SU-DHL-6 (cell line): ENCODE results near the gene TMEM109.
"Not testable (repeated sequence)": the region's sequence is repeated elsewhere in the genome, so short reads cannot be mapped to it uniquely, and the experiment has no call there.

Source experiments
- H2AFZ ChIP-seq: fragments of 200-600 bp; sonication (generic); 2 replicates; pipeline ENCODE4 v1.6.1; 2014; ENCODE audit warnings: low read depth, mild to moderate bottlenecking, moderate library complexity, mixed read lengths, antibody characterized with exemption, low read length; ENCODE audit not compliant: severe bottlenecking
- H3F3A ChIP-seq: fragments of 200-600 bp; shearing (Covaris generic); 2 replicates; pipeline ENCODE4 v1.6.0; 2016; ENCODE audit warnings: antibody characterized with exemption, mild to moderate bottlenecking; ENCODE audit not compliant: insufficient read depth
- H3K27ac ChIP-seq: fragments of 200-600 bp; sonication (generic); 2 replicates; pipeline ENCODE4 v1.5.1; 2016; ENCODE audit warnings: low read depth, mild to moderate bottlenecking, low read length, moderate library complexity, mixed read lengths
- H3K27me3 ChIP-seq: fragments of 200-600 bp; sonication (generic), shearing (Covaris generic); 2 replicates; pipeline ENCODE4 v1.6.0; 2014; ENCODE audit warnings: mild to moderate bottlenecking, low read length
- H3K36me3 ChIP-seq: fragments of 200-600 bp; sonication (generic); 2 replicates; pipeline ENCODE4 v1.6.1; 2014; ENCODE audit warnings: mild to moderate bottlenecking, low read length, mixed read lengths
- H3K4me2 ChIP-seq: fragments of 300-600, 200-600 bp; shearing (Covaris generic), sonication (generic); 2 replicates; pipeline ENCODE4 v1.6.0; 2014; ENCODE audit warnings: low read length, low read depth, mild to moderate bottlenecking; ENCODE audit not compliant: poor library complexity, severe bottlenecking
- H3K4me3 ChIP-seq: fragments of 200-600 bp; sonication (generic); 2 replicates; pipeline ENCODE4 v1.5.1; 2014; ENCODE audit warnings: antibody characterized with exemption, low read length, mild to moderate bottlenecking, mixed read lengths; ENCODE audit not compliant: insufficient read depth, poor library complexity, severe bottlenecking
- H3K79me2 ChIP-seq: fragments of 200-600 bp; sonication (generic); 2 replicates; pipeline ENCODE4 v1.6.1; 2014; ENCODE audit warnings: mild to moderate bottlenecking, low read length, moderate library complexity; ENCODE audit not compliant: insufficient read depth
- H3K9ac ChIP-seq: fragments of 200-600 bp; sonication (generic); 2 replicates; pipeline ENCODE4 v1.7.0; 2014; ENCODE audit warnings: mild to moderate bottlenecking, low read length
- H3K9me2 ChIP-seq: fragments of 200-600 bp; sonication (generic); replicated peaks from 2 replicates; pipeline ENCODE4 v1.6.1; 2014; ENCODE audit warnings: low read length; ENCODE audit not compliant: insufficient read depth
- H3K9me3 ChIP-seq: fragments of 200-600 bp; sonication (generic); 2 replicates; pipeline ENCODE4 v1.6.1; 2014; ENCODE audit warnings: low read length, mixed read lengths; ENCODE audit not compliant: insufficient read depth
- H4K20me1 ChIP-seq: fragments of 200-600 bp; sonication (generic); 2 replicates; pipeline ENCODE4 v1.6.1; 2014; ENCODE audit warnings: low read depth, mild to moderate bottlenecking, antibody characterized with exemption, low read length, moderate library complexity, mixed read lengths
- EZH2phosphoT487 ChIP-seq: fragments of 200-600 bp; sonication (generic), shearing (Covaris generic); conservative IDR thresholded peaks from 2 replicates; pipeline ENCODE4 v1.6.1; 2018; ENCODE audit warnings: mild to moderate bottlenecking, antibody characterized with exemption, low read length, moderate library complexity, mixed read lengths
- TF ChIP-seq, protein P1 (sequence below): fragments of 200-600 bp; sonication (generic); IDR thresholded peaks from one replicate; pipeline ENCODE4 v1.5.1; 2017; ENCODE audit warnings: antibody characterized with exemption, mild to moderate bottlenecking, low read length, moderate library complexity; ENCODE audit not compliant: insufficient read depth, poor library complexity, severe bottlenecking

The TMEM109 gene

GRCh38 chr11:60905551-60906113 lies 8.3 kb upstream of the TMEM109 start:
- H3K27me3 ChIP-seq = no peaks in the 10 kb centered on the region
- H3K4me3 ChIP-seq = peak overlapping the region; percentile 89
- H3K9me3 ChIP-seq = no peaks in the 10 kb centered on the region
- peak overlapping the region; percentile 98 for H3K9ac ChIP-seq
- H3K9me2 ChIP-seq = no peaks in the 10 kb centered on the region
- peaks cover 35% of the 10 kb centered on the region for H3K79me2 ChIP-seq
- peak overlapping the region; percentile 53 for H2AFZ ChIP-seq
- H4K20me1 ChIP-seq = peaks cover 19% of the 10 kb centered on the region
- H3K36me3 ChIP-seq = 0 out of 2 replicates have a peak, but pooled peaks cover 11% of the 10 kb centered on the region
- H3K27ac ChIP-seq = peak overlapping the region; percentile 82
- H3F3A ChIP-seq = no peaks in the 10 kb centered on the region
- no peak for TF ChIP-seq EZH2phosphoT487
- TF ChIP-seq, protein P1, sequence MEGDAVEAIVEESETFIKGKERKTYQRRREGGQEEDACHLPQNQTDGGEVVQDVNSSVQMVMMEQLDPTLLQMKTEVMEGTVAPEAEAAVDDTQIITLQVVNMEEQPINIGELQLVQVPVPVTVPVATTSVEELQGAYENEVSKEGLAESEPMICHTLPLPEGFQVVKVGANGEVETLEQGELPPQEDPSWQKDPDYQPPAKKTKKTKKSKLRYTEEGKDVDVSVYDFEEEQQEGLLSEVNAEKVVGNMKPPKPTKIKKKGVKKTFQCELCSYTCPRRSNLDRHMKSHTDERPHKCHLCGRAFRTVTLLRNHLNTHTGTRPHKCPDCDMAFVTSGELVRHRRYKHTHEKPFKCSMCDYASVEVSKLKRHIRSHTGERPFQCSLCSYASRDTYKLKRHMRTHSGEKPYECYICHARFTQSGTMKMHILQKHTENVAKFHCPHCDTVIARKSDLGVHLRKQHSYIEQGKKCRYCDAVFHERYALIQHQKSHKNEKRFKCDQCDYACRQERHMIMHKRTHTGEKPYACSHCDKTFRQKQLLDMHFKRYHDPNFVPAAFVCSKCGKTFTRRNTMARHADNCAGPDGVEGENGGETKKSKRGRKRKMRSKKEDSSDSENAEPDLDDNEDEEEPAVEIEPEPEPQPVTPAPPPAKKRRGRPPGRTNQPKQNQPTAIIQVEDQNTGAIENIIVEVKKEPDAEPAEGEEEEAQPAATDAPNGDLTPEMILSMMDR = no peak
- H3K4me2 ChIP-seq = peak overlapping the region; percentile 68

GRCh38 chr11:60906132-60906972 lies 7.6 kb upstream of the TMEM109 start, which contains the start of gene PRPF19:
Gene PRPF19 (minus strand): TSS chr11:60906585. CDS start chr11:60906382, 203 bp downstream.
- H3F3A ChIP-seq = no peaks in the 10 kb centered on the region
- H2AFZ ChIP-seq = peak within 1 kb of the TSS; percentile 53

GRCh38 chr11:60908803-60909202 lies 5.2 kb upstream of the TMEM109 start:
- H3K27ac ChIP-seq = no peak overlapping the region
- no peak overlapping the region for H3K4me2 ChIP-seq
- H4K20me1 ChIP-seq = peaks cover 15% of the 10 kb centered on the region
- 0 out of 2 replicates have a peak, but pooled peaks cover 4% of the 10 kb centered on the region for H3K36me3 ChIP-seq
- H3F3A ChIP-seq = no peaks in the 10 kb centered on the region
- no peaks in the 10 kb centered on the region for H3K9me2 ChIP-seq
- H3K27me3 ChIP-seq = no peaks in the 10 kb centered on the region
- TF ChIP-seq EZH2phosphoT487 = no peak
- TF ChIP-seq, protein P1 = no peak
- no peak overlapping the region for H3K9ac ChIP-seq
- H3K4me3 ChIP-seq = no peak overlapping the region
- peaks cover 25% of the 10 kb centered on the region for H3K79me2 ChIP-seq
- no peaks in the 10 kb centered on the region for H3K9me3 ChIP-seq
- no peak overlapping the region for H2AFZ ChIP-seq

More at GRCh38 chr11:60906132-60906972, 7.6 kb upstream of the TMEM109 start, which contains the start of gene PRPF19:
- Histone ChIP-seq H4K20me1 (peaks cover 19% of the 10 kb centered on the region), H3K27me3 (no peaks in the 10 kb centered on the region), H3K4me2 (peak within 1 kb of the TSS; percentile 84), H3K27ac (peak within 1 kb of the TSS; percentile 82), H3K36me3 (0 out of 2 replicates have a peak, but pooled peaks cover 11% of the 10 kb centered on the region), H3K79me2 (peaks cover 35% of the 10 kb centered on the region), H3K9me2 (no peaks in the 10 kb centered on the region), H3K4me3 (peak within 1 kb of the TSS; percentile 89), H3K9me3 (no peaks in the 10 kb centered on the region), H3K9ac (peak within 1 kb of the TSS; percentile 98)
- TF ChIP-seq, protein P1 = no peak
- TF ChIP-seq EZH2phosphoT487 = no peak

GRCh38 chr11:60909680-60910280 lies 4.2 kb upstream of the TMEM109 start:
- peaks cover 15% of the 10 kb centered on the region for H3K79me2 ChIP-seq
- H4K20me1 ChIP-seq, H3K9me2 ChIP-seq, H3K4me3 ChIP-seq, H3K9me3 ChIP-seq, H3F3A ChIP-seq, H3K4me2 ChIP-seq, H3K36me3 ChIP-seq, H3K27ac ChIP-seq, H3K27me3 ChIP-seq, H3K9ac ChIP-seq, H2AFZ ChIP-seq: not testable (repeated sequence)
